Tibial artery (tissue), 4 donors: Measurements from ENCODE around the gene IL17RA.

Source experiments
- DNase-seq, 2 donors: peaks; one replicate each; pipeline ENCODE4 v3.0.0-alpha.2; 2019
- H3K27ac ChIP-seq, 2 donors: fragments of 200-600 bp; sonication (generic) in 1 of 2; 1 replicate in 1 of 2; 2 replicates in 1 of 2; pipeline ENCODE4 v1.5.1; 2018 to 2019; ENCODE audit warnings: mild to moderate bottlenecking in 1 of 2
- H3K27me3 ChIP-seq, 2 donors: fragments of 200-600 bp; sonication (generic) in 1 of 2; one replicate each; pipeline versions ENCODE4 v1.5.1 to v1.6.0; 2016 to 2019
- H3K36me3 ChIP-seq, 3 donors: fragments of 200-600 bp; sonication (generic) in 2 of 3; one replicate each; pipeline ENCODE4 v1.5.1; 2016 to 2019; ENCODE audit warnings: mild to moderate bottlenecking in 2 of 3
- H3K4me1 ChIP-seq, 4 donors: fragments of 200-600 bp; sonication (generic) in 2 of 4; 1 replicate in 3 of 4; 2 replicates in 1 of 4; pipeline ENCODE4 v1.5.1; 2016 to 2019
- H3K4me3 ChIP-seq, 2 donors: fragments of 200-600 bp; sonication (generic) in 1 of 2; 1 replicate in 1 of 2; 2 replicates in 1 of 2; pipeline ENCODE4 v1.5.1; 2018 to 2019; ENCODE audit warnings: mild to moderate bottlenecking in 2 of 2
- H3K9me3 ChIP-seq, 3 donors: fragments of 200-600 bp; sonication (generic) in 1 of 3; one replicate each; pipeline ENCODE4 v1.5.1; 2016 to 2019
- CTCF ChIP-seq, 2 experiments: fragments of 200-600 bp in 1 of 2; fragments of 450-650 bp in 1 of 2; IDR thresholded peaks; one replicate each; pipeline ENCODE4 v1.5.1; 2017 to 2019; ENCODE audit warnings: antibody characterized with exemption in 2 of 2, mild to moderate bottlenecking in 1 of 2, moderate library complexity in 1 of 2
- intact Hi-C: fragments of 100-400 bp; cut with DNase I; formaldehyde crosslinking; loops from one replicate; pipeline ENCODE4 v1.15.0; 2023; ENCODE audit warnings: low total_unique reads

IL17RA gene

GRCh38 chr22:17108256-17109112 is 23.7 kb downstream of the IL17RA start:
- intact Hi-C loops: no loop called here
- no peak overlapping the region for H3K27ac ChIP-seq
- no peak overlapping the region for H3K4me3 ChIP-seq
- no peaks in the 10 kb centered on the region for H3K27me3 ChIP-seq
- no peak for TF ChIP-seq CTCF (IDR thresholded peaks at IDR 0.05)
- no peaks in the 10 kb centered on the region for H3K4me1 ChIP-seq
- peaks cover 18 to 63% (median 49%) of the 10 kb centered on the region in 3 donors for H3K36me3 ChIP-seq
- DNase-seq: no peak
- no peaks in the 10 kb centered on the region for H3K9me3 ChIP-seq

GRCh38 chr22:17109113-17109865 is 24.5 kb downstream of the IL17RA start:
- H3K27ac ChIP-seq: no peak overlapping the region
- intact Hi-C loops: no loop called here
- H3K4me3 ChIP-seq: no peak overlapping the region
- H3K27me3 ChIP-seq: no peaks in the 10 kb centered on the region
- H3K9me3 ChIP-seq: no peaks in the 10 kb centered on the region
- DNase-seq: no peak
- TF ChIP-seq CTCF (IDR thresholded peaks at IDR 0.05): no peak
- H3K4me1 ChIP-seq: no peaks in the 10 kb centered on the region
- peaks cover 18 to 59% (median 48%) of the 10 kb centered on the region in 3 donors for H3K36me3 ChIP-seq

GRCh38 chr22:17109976-17110375 is 25.2 kb downstream of the IL17RA start:
- intact Hi-C loops: no loop called here
- no peak for DNase-seq
- H3K27ac ChIP-seq: no peak overlapping the region
- TF ChIP-seq CTCF (IDR thresholded peaks at IDR 0.05): no peak
- H3K4me1 ChIP-seq: no peaks in the 10 kb centered on the region
- no peaks in the 10 kb centered on the region for H3K9me3 ChIP-seq
- no peak overlapping the region for H3K4me3 ChIP-seq
- H3K36me3 ChIP-seq: peaks cover 18 to 52% (median 42%) of the 10 kb centered on the region in 3 donors
- H3K27me3 ChIP-seq: no peaks in the 10 kb centered on the region

GRCh38 chr22:17110791-17111550 is 26.2 kb downstream of the IL17RA start:
- Histone ChIP-seq H3K9me3 (no peaks in the 10 kb centered on the region), H3K36me3 (peaks cover 17 to 42% (median 32%) of the 10 kb centered on the region in 3 donors), H3K4me3 (no peak overlapping the region), H3K4me1 (no peaks in the 10 kb centered on the region), H3K27ac (no peak overlapping the region), H3K27me3 (no peaks in the 10 kb centered on the region)
- intact Hi-C loops: no loop called here
- TF ChIP-seq CTCF (IDR thresholded peaks at IDR 0.05): no peak
- DNase-seq: no peak

- H3K9me3 ChIP-seq: no peaks in the 10 kb centered on the region
- no peak for DNase-seq
- TF ChIP-seq CTCF (IDR thresholded peaks at IDR 0.05): no peak
- intact Hi-C loops: no loop called here
- H3K36me3 ChIP-seq: peaks cover 11 to 26% (median 25%) of the 10 kb centered on the region in 3 donors
- no peak overlapping the region for H3K27ac ChIP-seq
- H3K4me3 ChIP-seq: no peak overlapping the region
- H3K27me3 ChIP-seq: peaks cover 0 to 4% of the 10 kb centered on the region in 2 donors
- H3K4me1 ChIP-seq: no peaks in the 10 kb centered on the region
These were observed 27.8 kb downstream of the IL17RA start for GRCh38 chr22:17112491-17113042.
